HFFc6 (cell line): Measurements from ENCODE around the gene COPS6. TPM values are rescaled to one million over a fixed set of nuclear protein-coding genes. Genes with fewer than 3 reads are reported as not detected.
A peak's percentile ranks its signal among the peaks of the same experiment; 100 is the strongest.

Experiments used
- DNase-seq: peaks from one replicate; pipeline ENCODE4 v3.0.0-alpha.2; 2018
- H3K27ac Mint-ChIP-seq: 2 replicates; pipeline ENCODE4 v1.8.0; 2020; ENCODE audit warnings: mild to moderate bottlenecking, mixed read lengths
- H3K27me3 Mint-ChIP-seq: 2 replicates; pipeline ENCODE4 v1.8.0; 2021; ENCODE audit warnings: mild to moderate bottlenecking, moderate library complexity, mixed read lengths; ENCODE audit not compliant: insufficient read depth
- H3K36me3 Mint-ChIP-seq: 2 replicates; pipeline ENCODE4 v1.8.0; 2021; ENCODE audit warnings: low read depth, mixed read lengths
- H3K4me1 Mint-ChIP-seq: 2 replicates; pipeline ENCODE4 v1.8.0; 2020; ENCODE audit warnings: low read depth, mixed read lengths
- H3K4me3 Mint-ChIP-seq: 2 replicates; pipeline ENCODE4 v1.8.0; 2020; ENCODE audit warnings: mild to moderate bottlenecking, moderate library complexity, mixed read lengths
- H3K9me3 Mint-ChIP-seq: 2 replicates; pipeline ENCODE4 v1.8.0; 2020; ENCODE audit warnings: mild to moderate bottlenecking, mixed read lengths
- total RNA-seq, 6 experiments: library from RNA; stranded (reverse); fragmentation: NEBNext Ultra II Directional; extraction: Animal tissue kit (Norgen Biotek cat#: 25700); gene quantifications; 2 replicates in 1 of 6; 3 replicates in 5 of 6; pipeline ENCODE4 v1.2.3, GENCODE V29; 2021
- TF ChIP-seq, protein P1 (sequence below): fragments of 200-600 bp; sonication (generic); IDR thresholded peaks from 2 replicates; pipeline ENCODE4 v1.5.0; 2021; ENCODE audit warnings: antibody characterized with exemption, mild to moderate bottlenecking

Gene COPS6
- total RNA-seq, 6 experiments from 2014 or later: 253 to 334 (median 302) TPM

DNA sequence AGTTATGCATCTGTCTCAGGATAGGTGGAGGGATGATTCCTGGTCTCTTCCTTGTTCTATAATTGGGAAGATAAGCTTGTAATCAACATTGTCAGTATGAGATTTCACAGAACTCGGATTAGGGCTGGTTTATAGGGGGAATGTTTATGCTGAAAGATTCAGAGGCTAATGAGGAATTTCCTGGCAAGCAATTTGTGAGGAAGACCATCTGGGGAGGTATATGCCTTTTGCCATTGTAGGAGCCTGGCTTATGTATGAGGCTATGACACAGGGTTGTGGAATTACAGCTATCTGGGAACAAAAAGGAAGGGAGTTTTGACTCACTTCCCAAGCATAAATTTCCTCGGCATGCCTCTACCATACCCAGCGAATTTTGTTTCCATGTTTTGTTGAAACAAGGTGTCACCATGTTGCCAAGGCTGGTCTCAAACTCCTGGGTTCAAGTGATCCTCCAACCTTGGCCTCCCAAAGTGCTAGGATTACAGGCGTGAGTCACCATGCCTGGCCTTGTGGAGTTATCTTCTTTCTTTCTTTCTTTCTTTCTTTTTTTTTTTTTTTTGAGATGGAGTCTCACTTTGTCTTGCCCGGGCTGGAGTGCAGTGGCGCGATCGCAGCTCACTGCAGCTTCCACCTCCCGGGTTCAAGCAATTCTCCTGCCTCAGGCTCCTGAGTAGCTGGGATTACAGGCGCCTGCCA lies 1.6 kb upstream of the COPS6 start:
- TF ChIP-seq, protein P1, sequence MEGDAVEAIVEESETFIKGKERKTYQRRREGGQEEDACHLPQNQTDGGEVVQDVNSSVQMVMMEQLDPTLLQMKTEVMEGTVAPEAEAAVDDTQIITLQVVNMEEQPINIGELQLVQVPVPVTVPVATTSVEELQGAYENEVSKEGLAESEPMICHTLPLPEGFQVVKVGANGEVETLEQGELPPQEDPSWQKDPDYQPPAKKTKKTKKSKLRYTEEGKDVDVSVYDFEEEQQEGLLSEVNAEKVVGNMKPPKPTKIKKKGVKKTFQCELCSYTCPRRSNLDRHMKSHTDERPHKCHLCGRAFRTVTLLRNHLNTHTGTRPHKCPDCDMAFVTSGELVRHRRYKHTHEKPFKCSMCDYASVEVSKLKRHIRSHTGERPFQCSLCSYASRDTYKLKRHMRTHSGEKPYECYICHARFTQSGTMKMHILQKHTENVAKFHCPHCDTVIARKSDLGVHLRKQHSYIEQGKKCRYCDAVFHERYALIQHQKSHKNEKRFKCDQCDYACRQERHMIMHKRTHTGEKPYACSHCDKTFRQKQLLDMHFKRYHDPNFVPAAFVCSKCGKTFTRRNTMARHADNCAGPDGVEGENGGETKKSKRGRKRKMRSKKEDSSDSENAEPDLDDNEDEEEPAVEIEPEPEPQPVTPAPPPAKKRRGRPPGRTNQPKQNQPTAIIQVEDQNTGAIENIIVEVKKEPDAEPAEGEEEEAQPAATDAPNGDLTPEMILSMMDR: no peak
- peaks cover 2% of the 10 kb centered on the region for H3K27me3 Mint-ChIP-seq
- peaks cover 21% of the 10 kb centered on the region for H3K36me3 Mint-ChIP-seq
- DNase-seq: peak; percentile 98
- peak overlapping the region; percentile 90 for H3K27ac Mint-ChIP-seq
- H3K9me3 Mint-ChIP-seq: no peaks in the 10 kb centered on the region
- H3K4me1 Mint-ChIP-seq: peaks cover 70% of the 10 kb centered on the region
- peak overlapping the region; percentile 92 for H3K4me3 Mint-ChIP-seq

GRCh38 chr7:100088095-100088620 lies 611 bp upstream of the COPS6 start:
- H3K36me3 Mint-ChIP-seq: peaks cover 31% of the 10 kb centered on the region
- H3K4me1 Mint-ChIP-seq: peaks cover 69% of the 10 kb centered on the region
- no peaks in the 10 kb centered on the region for H3K9me3 Mint-ChIP-seq
- DNase-seq: no peak
- peak overlapping the region; percentile 90 for H3K27ac Mint-ChIP-seq
- H3K27me3 Mint-ChIP-seq: peaks cover 2% of the 10 kb centered on the region
- TF ChIP-seq, protein P1: no peak
- H3K4me3 Mint-ChIP-seq: peak overlapping the region; percentile 92

DNA sequence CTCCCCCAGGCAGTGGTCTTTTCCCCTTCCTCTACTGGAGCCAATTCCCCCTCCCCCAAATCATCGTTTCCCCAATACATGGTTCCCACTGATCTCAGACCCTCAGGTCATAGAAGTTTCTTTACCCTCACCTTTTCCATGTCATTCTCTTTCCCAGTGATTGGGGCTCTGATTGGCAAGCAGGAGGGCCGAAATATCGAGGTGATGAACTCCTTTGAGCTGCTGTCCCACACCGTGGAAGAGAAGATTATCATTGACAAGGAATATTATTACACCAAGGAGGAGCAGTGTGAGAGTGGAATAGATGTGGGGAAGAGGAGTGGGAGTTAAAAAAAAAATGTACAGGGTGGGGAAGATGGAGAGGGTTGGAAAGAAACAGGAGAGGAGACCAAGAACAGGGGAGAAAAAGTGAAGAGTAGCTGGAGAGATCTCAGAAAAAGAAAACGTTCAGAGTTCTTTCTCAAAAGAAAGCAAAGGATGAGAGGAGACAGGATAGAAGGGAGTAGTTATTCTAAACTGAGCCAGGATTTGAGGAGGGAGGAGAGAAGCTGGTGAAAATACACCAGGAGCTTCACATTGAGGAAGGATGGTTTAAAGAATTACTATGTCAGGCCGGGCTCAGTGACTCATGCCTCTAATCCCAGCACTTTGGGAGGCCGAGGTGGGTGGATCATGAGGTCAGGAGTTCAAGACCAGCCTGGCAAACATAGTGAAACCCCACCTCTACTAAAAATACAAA lies 858 bp downstream of the COPS6 start:
- Mint-ChIP-seq H3K27ac (peak overlapping the region; percentile 90), H3K9me3 (no peaks in the 10 kb centered on the region), H3K27me3 (peaks cover 2% of the 10 kb centered on the region), H3K4me1 (peaks cover 74% of the 10 kb centered on the region), H3K4me3 (peak overlapping the region; percentile 92), H3K36me3 (peaks cover 38% of the 10 kb centered on the region)
- TF ChIP-seq, protein P1: no peak
- peak; percentile 53 for DNase-seq

DNA sequence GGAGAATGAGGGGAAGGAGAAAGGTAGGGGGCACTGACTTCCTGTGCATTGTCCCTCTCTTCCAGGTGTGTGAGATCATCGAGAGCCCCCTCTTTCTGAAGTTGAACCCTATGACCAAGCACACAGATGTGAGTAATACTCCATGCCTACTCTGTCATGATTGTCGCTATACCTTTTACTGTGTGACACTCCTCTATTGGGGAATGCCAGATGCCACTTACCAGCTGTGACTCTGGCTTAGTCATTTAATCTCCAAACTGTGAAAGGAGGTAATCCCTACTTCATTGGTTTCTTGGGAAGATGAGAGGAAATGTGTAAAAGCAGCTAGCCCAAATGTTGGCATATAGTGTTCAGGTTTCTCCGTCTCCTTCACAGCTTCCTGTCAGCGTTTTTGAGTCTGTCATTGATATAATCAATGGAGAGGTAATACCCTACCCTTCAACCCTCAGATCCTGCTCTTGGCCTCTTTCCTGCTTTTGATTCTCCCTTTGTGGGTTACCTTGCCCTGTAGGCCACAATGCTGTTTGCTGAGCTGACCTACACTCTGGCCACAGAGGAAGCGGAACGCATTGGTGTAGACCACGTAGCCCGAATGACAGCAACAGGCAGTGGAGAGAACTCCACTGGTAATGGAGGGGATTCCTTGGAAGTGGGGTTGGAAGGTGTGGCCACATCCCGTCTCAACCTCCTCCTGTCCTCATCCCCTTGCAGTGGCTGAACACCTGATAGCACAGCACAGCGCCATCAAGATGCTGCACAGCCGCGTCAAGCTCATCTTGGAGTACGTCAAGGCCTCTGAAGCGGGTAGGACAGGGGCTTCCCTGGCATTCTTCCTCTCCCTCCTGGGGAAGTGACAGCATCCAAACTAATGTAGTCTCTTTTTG lies 2.0 kb downstream of the COPS6 start:
- peaks cover 46% of the 10 kb centered on the region for H3K36me3 Mint-ChIP-seq
- DNase-seq: peak; percentile 35
- TF ChIP-seq, protein P1: no peak
- H3K4me1 Mint-ChIP-seq: peaks cover 78% of the 10 kb centered on the region
- peaks cover 2% of the 10 kb centered on the region for H3K27me3 Mint-ChIP-seq
- H3K27ac Mint-ChIP-seq: peak overlapping the region; percentile 90
- peak overlapping the region; percentile 92 for H3K4me3 Mint-ChIP-seq
- H3K9me3 Mint-ChIP-seq: no peaks in the 10 kb centered on the region
